Heart left ventricle (tissue), 13 donors: ENCODE measurements around the gene MEGF11.

Experiments used
- CTCF ChIP-seq, 12 donors: fragments of 200-600 bp; sonication (generic) in 4 of 12; IDR thresholded peaks; one replicate each; pipeline versions ENCODE4 v1.5.0 to v1.8.0; 2018 to 2022; ENCODE audit warnings: antibody characterized with exemption in 12 of 12, mild to moderate bottlenecking in 5 of 12
- POLR2A ChIP-seq, 2 donors: fragments of 450-650 bp; IDR thresholded peaks; one replicate each; pipeline ENCODE4 v1.6.1; 2017; ENCODE audit warnings: antibody characterized with exemption in 2 of 2, mild to moderate bottlenecking in 2 of 2, moderate library complexity in 2 of 2
- donor health status: ischemic (EF 13 %, LVEDD 7.1; RV severe dilation, severe dysfunction).
- donor health status: DM: no; HTN: yes; CAD: no.
- donor health status: DM: no; HTN: no; CAD: no.
- donor health status: ischemic (EF 25% LVEDD 6.9; RV normal size, moderate dysfunction).
- donor health status: ischemic (EF 25% LVEDD 5.7; RV mildly dilated, moderate dysfunction).
- donor health status: ischemic (EF 35%, LVEDD 5.7; RV mildly dilated, moderate dysfunction).
- donor health status: nonischemic (EF 11% LVEDD 7.7; RV severe dilation, severe dysfunction).
- donor health status: DM: yes; HTN: yes; CAD: no.
- donor health status: PGD.
- donor health status: ischemic (EF 29% LVEDD 5.4; RV normal size, mild dysfunction).
- donor health status: nonischemic (EF 23%, LVEDD 6.1; RV moderate dilation, normal function).

- TF ChIP-seq CTCF (IDR thresholded peaks at IDR 0.05) (no peak), POLR2A (IDR thresholded peaks at IDR 0.05) (no peak)
Observed at GRCh38 chr15:65958835-65959234, 294.7 kb downstream of the MEGF11 start.
